Fibroblast of skin of left biceps (primary cell): ENCODE data around the gene STEAP1B.

ENCODE experiments used
- DNase-seq, 2 experiments: peaks; one replicate each; pipeline ENCODE4 v3.0.0-alpha.2; 2013; ENCODE audit warnings: low read depth in 2 of 2

STEAP1B gene

GRCh38 chr7:22432203-22432718 is 67.7 kb downstream of the STEAP1B start:
- no peak for DNase-seq

GRCh38 chr7:22430457-22430856 is 69.5 kb downstream of the STEAP1B start:
- DNase-seq, result no peak

GRCh38 chr7:22429386-22429785 is 70.6 kb downstream of the STEAP1B start:
- no peak for DNase-seq

GRCh38 chr7:22427855-22428254 is 72.1 kb downstream of the STEAP1B start:
- no peak for DNase-seq

GRCh38 chr7:22427104-22427503 is 72.9 kb downstream of the STEAP1B start:
- no peak for DNase-seq

- DNase-seq, result no peak
Observed at GRCh38 chr7:22426463-22427094, 73.4 kb downstream of the STEAP1B start.

- no peak for DNase-seq
Observed at GRCh38 chr7:22425361-22425760, 74.6 kb downstream of the STEAP1B start.

- no peak for DNase-seq
Observed at GRCh38 chr7:22422831-22423615, 77.0 kb downstream of the STEAP1B start.

GRCh38 chr7:22420973-22421635 is 78.9 kb downstream of the STEAP1B start:
- DNase-seq, result no peak

- DNase-seq, result no peak
Observed at GRCh38 chr7:22420008-22420407, 80.0 kb downstream of the STEAP1B start.

GRCh38 chr7:22419488-22419887 is 80.5 kb downstream of the STEAP1B start:
- no peak for DNase-seq

GRCh38 chr7:22418251-22419046 is 81.5 kb downstream of the STEAP1B start:
- no peak for DNase-seq

GRCh38 chr7:22417841-22418240 is 82.1 kb downstream of the STEAP1B start:
- DNase-seq, result no peak

GRCh38 chr7:22417349-22417748 is 82.6 kb downstream of the STEAP1B start:
- no peak for DNase-seq

- DNase-seq, result no peak
Observed at GRCh38 chr7:22414424-22414823, 85.6 kb downstream of the STEAP1B start.

- DNase-seq, result no peak
Observed at GRCh38 chr7:22413211-22413610, 86.8 kb downstream of the STEAP1B start.

- no peak for DNase-seq
Observed at GRCh38 chr7:22411977-22412693, 87.9 kb downstream of the STEAP1B start.

- no peak for DNase-seq
Observed at GRCh38 chr7:22406715-22407114, 93.3 kb downstream of the STEAP1B start.

- DNase-seq, result no peak
Observed at GRCh38 chr7:22404421-22405023, 95.5 kb downstream of the STEAP1B start.

- no peak for DNase-seq
Observed at GRCh38 chr7:22403344-22403743, 96.6 kb downstream of the STEAP1B start.

GRCh38 chr7:22402250-22402649 is 97.7 kb downstream of the STEAP1B start:
- no peak for DNase-seq
